HL-60/S4 treated with phorbol 12-myristate 13-acetate at 8.2 ng/mL for 4 days and 3 days (cell line): ENCODE measurements around the gene CAV3.

ENCODE experiments used
- in situ Hi-C: fragments of 300-500 bp; cut with MboI; formaldehyde crosslinking; loops from 2 replicates; pipeline ENCODE4 v1.15.0; 2022; ENCODE audit warnings: low sequenced_read_pairs

The CAV3 gene

DNA sequence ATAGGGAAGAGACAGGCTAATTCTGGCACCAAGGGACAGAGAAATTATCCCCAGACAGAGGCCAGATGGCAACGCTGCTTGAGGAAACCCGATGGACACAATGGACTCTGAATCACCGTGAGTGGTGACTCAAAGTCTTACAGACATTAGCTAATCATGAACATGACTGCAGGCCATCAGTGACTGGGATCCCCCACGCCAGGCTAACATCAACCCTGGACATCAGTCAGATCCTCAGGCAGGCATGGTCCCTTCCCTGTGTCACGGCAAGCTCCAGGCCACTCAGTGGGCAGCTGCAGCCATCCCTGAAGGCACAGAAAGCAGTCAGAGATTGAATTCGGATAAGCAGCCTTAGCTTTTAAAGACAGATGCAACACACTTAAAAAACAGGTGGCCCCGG, 59.6 kb downstream of the CAV3 start:
- in situ Hi-C loops = no loop called here

DNA sequence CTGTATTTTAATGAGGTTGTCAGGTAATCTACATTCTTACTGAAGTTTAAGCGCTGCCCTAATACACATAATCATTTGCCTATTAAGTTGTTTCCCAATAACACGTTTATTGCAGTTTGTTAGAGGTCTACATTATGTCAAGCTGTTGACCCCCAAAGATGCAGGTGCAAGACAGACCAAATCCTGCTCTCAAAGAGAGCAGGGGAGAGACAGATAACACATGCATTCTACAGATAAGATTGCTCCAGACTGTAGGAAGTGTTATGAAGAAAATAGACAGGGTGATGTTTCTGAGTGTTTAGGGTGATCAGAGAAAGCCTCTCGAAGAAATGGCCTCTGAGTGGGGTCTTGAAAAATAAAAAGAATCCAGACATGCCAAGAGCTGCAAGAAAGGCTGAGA, 60.6 kb downstream of the CAV3 start:
- in situ Hi-C loops = no loop called here
